Measurements from ENCODE around the gene IL12RB2.
"Not testable (repeated sequence)": the region's sequence is repeated elsewhere in the genome, so short reads cannot be mapped to it uniquely, and the experiment has no call there.

IL12RB2 gene

GRCh38 chr1:67415041-67415440 is 107.4 kb downstream of the IL12RB2 start:
- Histone ChIP-seq H3K4me3 (ENCODE audit: low read depth, low read length, poor library complexity, severe bottlenecking) (no peak overlapping the region), H3K9ac (ENCODE audit: low read length) (no peak overlapping the region), H3K27ac (ENCODE audit: low read depth, low read length, poor library complexity, severe bottlenecking) (no peak overlapping the region), H3K79me2 (ENCODE audit: insufficient read depth, low read length) (peaks cover 30% of the 10 kb centered on the region), H4K20me1 (ENCODE audit: insufficient read depth, low read length) (no peaks in the 10 kb centered on the region; the same call in none of the 2 replicates), H3K36me3 (ENCODE audit: insufficient read depth, low read length) (peaks cover 97% of the 10 kb centered on the region), H3K9me2 (ENCODE audit: low read depth, low read length) (no peaks in the 10 kb centered on the region), H3K9me3 (ENCODE audit: low read length) (no peaks in the 10 kb centered on the region), H3K4me2 (ENCODE audit: low read length) (no peak overlapping the region), H3F3A (ENCODE audit: insufficient read depth, low read length) (no peaks in the 10 kb centered on the region; the same call in 1 of the 2 replicates), H2AFZ (ENCODE audit: low read length) (no peak overlapping the region), H3K27me3 (ENCODE audit: insufficient read depth, low read length) (no peaks in the 10 kb centered on the region), H3K4me1 (ENCODE audit: insufficient read depth, low read length, severe bottlenecking) (no peaks in the 10 kb centered on the region)
- no peak for TF ChIP-seq CTCF (IDR thresholded peaks at IDR 0.05; ENCODE audit: low read length)
- TF ChIP-seq EZH2 (IDR thresholded peaks at IDR 0.05; ENCODE audit: borderline replicate concordance, low read length): no peak

DNA sequence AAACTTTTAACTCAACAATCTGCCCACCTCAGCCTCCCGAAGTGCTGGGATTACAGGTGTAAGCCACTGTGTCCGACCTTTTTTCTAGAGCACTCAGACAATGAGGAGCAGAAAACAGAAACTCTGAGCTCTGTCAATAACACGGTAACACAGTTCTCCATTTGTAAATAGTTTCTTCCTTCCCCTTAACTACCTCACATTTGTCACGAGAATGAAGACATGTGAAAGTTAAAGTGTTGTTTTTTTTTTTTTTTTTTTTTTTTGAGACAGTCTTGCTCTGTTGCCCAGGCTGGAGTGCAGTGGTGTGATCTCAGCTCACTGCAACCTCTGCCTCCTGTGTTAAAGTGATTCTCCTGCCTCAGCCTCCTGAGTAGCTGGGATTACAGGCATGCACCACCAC is 110.1 kb downstream of the IL12RB2 start:
- H3K9me2 ChIP-seq (ENCODE audit: low read depth, low read length); H3K27me3 ChIP-seq (ENCODE audit: insufficient read depth, low read length); H3K9ac ChIP-seq (ENCODE audit: low read length); H3F3A ChIP-seq (ENCODE audit: insufficient read depth, low read length); H3K4me1 ChIP-seq (ENCODE audit: insufficient read depth, low read length, severe bottlenecking); H3K27ac ChIP-seq (ENCODE audit: low read depth, low read length, poor library complexity, severe bottlenecking); H2AFZ ChIP-seq (ENCODE audit: low read length); H4K20me1 ChIP-seq (ENCODE audit: insufficient read depth, low read length); H3K4me2 ChIP-seq (ENCODE audit: low read length); H3K9me3 ChIP-seq (ENCODE audit: low read length); H3K4me3 ChIP-seq (ENCODE audit: low read depth, low read length, poor library complexity, severe bottlenecking): not testable (repeated sequence)
- Histone ChIP-seq H3K36me3 (ENCODE audit: insufficient read depth, low read length) (peaks cover 100% of the 10 kb centered on the region), H3K79me2 (ENCODE audit: insufficient read depth, low read length) (peaks cover 49% of the 10 kb centered on the region)

GRCh38 chr1:67418839-67419586 is 111.3 kb downstream of the IL12RB2 start:
- Histone ChIP-seq H3K79me2 (ENCODE audit: insufficient read depth, low read length) (peaks cover 55% of the 10 kb centered on the region), H3K9ac (ENCODE audit: low read length) (no peak overlapping the region), H3K9me2 (ENCODE audit: low read depth, low read length) (no peaks in the 10 kb centered on the region), H3K4me3 (ENCODE audit: low read depth, low read length, poor library complexity, severe bottlenecking) (no peak overlapping the region), H3K4me1 (ENCODE audit: insufficient read depth, low read length, severe bottlenecking) (no peaks in the 10 kb centered on the region), H3K36me3 (ENCODE audit: insufficient read depth, low read length) (peaks cover 100% of the 10 kb centered on the region), H3K4me2 (ENCODE audit: low read length) (no peak overlapping the region), H3F3A (ENCODE audit: insufficient read depth, low read length) (no peaks in the 10 kb centered on the region), H3K9me3 (ENCODE audit: low read length) (no peaks in the 10 kb centered on the region), H2AFZ (ENCODE audit: low read length) (no peak overlapping the region), H4K20me1 (ENCODE audit: insufficient read depth, low read length) (no peaks in the 10 kb centered on the region; the same call in none of the 2 replicates), H3K27me3 (ENCODE audit: insufficient read depth, low read length) (no peaks in the 10 kb centered on the region), H3K27ac (ENCODE audit: low read depth, low read length, poor library complexity, severe bottlenecking) (no peak overlapping the region)
- TF ChIP-seq EZH2 (IDR thresholded peaks at IDR 0.05; ENCODE audit: borderline replicate concordance, low read length): no peak
- no peak for TF ChIP-seq CTCF (IDR thresholded peaks at IDR 0.05; ENCODE audit: low read length)
